Measurements from ENCODE around the gene KRTAP4-11. TPM values are rescaled to one million over a fixed set of nuclear protein-coding genes. Genes with fewer than 3 reads are reported as not detected.
"Not testable (repeated sequence)": the region's sequence is repeated elsewhere in the genome, so short reads cannot be mapped to it uniquely, and the experiment has no call there.

KRTAP4-11 gene
- total RNA-seq, 4 donors from 2014 or later, result 0.22 TPM; not detected in 3

- H3K4me1 ChIP-seq, result no peaks in the 10 kb centered on the region
- DNase-seq, result no peak
- intact Hi-C loops (cut with DNase I), result no loop called here
- peaks cover 0 to 18% (median 0%) of the 10 kb centered on the region in 4 donors for H3K27me3 ChIP-seq
- 63 to 82% methylated on average over 1 of the region's 1 CpG for WGBS, 2 donors
- no peak for TF ChIP-seq POLR2A (IDR thresholded peaks at IDR 0.05)
- TF ChIP-seq CTCF (IDR thresholded peaks at IDR 0.05), result no peak
- no peaks in the 10 kb centered on the region for H3K9me3 ChIP-seq
- H3K36me3 ChIP-seq, result no peaks in the 10 kb centered on the region
- H3K27ac ChIP-seq, result no peak overlapping the region
- H3K4me3 ChIP-seq, result no peak overlapping the region
These were observed 10.2 kb downstream of the KRTAP4-11 start for GRCh38 chr17:41107941-41108450.

GRCh38 chr17:41105347-41105746 is 12.8 kb downstream of the KRTAP4-11 start, which contains the start of gene KRTAP4-9:
KRTAP4-9 (plus strand) TSS chr17:41105389; CDS start chr17:41105389, 0 bp downstream.
- H3K36me3 ChIP-seq; H3K4me1 ChIP-seq; H3K4me3 ChIP-seq; intact Hi-C loops (cut with DNase I); H3K27ac ChIP-seq; DNase-seq; H3K9me3 ChIP-seq: not testable (repeated sequence)
- WGBS, 2 donors, result 87% methylated on average over 5 of the region's 10 CpGs; no CpG with 5 or more reads in 1 of the 2 donors
- peaks cover 0 to 18% (median 0%) of the 10 kb centered on the region in 4 donors for H3K27me3 ChIP-seq

GRCh38 chr17:41104386-41105038 is 13.7 kb downstream of the KRTAP4-11 start:
- H3K9me3 ChIP-seq; intact Hi-C loops (cut with DNase I); H3K4me3 ChIP-seq; H3K27ac ChIP-seq; H3K36me3 ChIP-seq; DNase-seq; H3K4me1 ChIP-seq: not testable (repeated sequence)
- peaks cover 0 to 18% (median 0%) of the 10 kb centered on the region in 4 donors for H3K27me3 ChIP-seq
- WGBS, 2 donors, result 34 to 43% methylated on average over 2 of the region's 2 CpGs

- peaks cover 0 to 18% (median 0%) of the 10 kb centered on the region in 4 donors for H3K27me3 ChIP-seq
- intact Hi-C loops (cut with DNase I), result no loop called here
- no peaks in the 10 kb centered on the region for H3K4me1 ChIP-seq
- TF ChIP-seq POLR2A (IDR thresholded peaks at IDR 0.05) (no peak), CTCF (IDR thresholded peaks at IDR 0.05) (no peak)
- no peak for DNase-seq
- H3K27ac ChIP-seq, result no peak overlapping the region
- no peaks in the 10 kb centered on the region for H3K9me3 ChIP-seq
- no peak overlapping the region for H3K4me3 ChIP-seq
- 81% methylated on average over 1 of the region's 1 CpG for WGBS, 2 donors
- no peaks in the 10 kb centered on the region for H3K36me3 ChIP-seq
These were observed 14.3 kb downstream of the KRTAP4-11 start for GRCh38 chr17:41103896-41104295.

GRCh38 chr17:41101586-41102259 is 16.4 kb downstream of the KRTAP4-11 start, which contains the start of gene KRTAP4-16:
KRTAP4-16 (minus strand) TSS chr17:41102209; CDS start chr17:41102209, 0 bp downstream.
- DNase-seq, result no peak
- H3K36me3 ChIP-seq, result no peaks in the 10 kb centered on the region
- no peak within 1 kb of the TSS for H3K4me3 ChIP-seq
- no peaks in the 10 kb centered on the region for H3K4me1 ChIP-seq
- intact Hi-C loops (cut with DNase I), result no loop called here
- TF ChIP-seq POLR2A (IDR thresholded peaks at IDR 0.05), result no peak
- TF ChIP-seq CTCF (IDR thresholded peaks at IDR 0.05), result no peak
- H3K9me3 ChIP-seq, result no peaks in the 10 kb centered on the region
- H3K27me3 ChIP-seq, result peaks cover 0 to 15% (median 0%) of the 10 kb centered on the region in 4 donors
- no peak within 1 kb of the TSS for H3K27ac ChIP-seq
- WGBS, 2 donors, result 49 to 76% methylated on average over 8 to 9 of the region's 10 CpGs

- H3K4me1 ChIP-seq; H3K4me3 ChIP-seq; H3K27me3 ChIP-seq; DNase-seq; H3K27ac ChIP-seq; H3K36me3 ChIP-seq; intact Hi-C loops (cut with DNase I); H3K9me3 ChIP-seq: not testable (repeated sequence)
- 45 to 58% methylated on average over 7 of the region's 7 CpGs for WGBS, 2 donors
These were observed 18.3 kb downstream of the KRTAP4-11 start for GRCh38 chr17:41099682-41100480.
